ENCODE results near the gene CELF6.
A peak's percentile ranks its signal among the peaks of the same experiment; 100 is the strongest.

The CELF6 gene

GRCh38 chr15:72319360-72319984 is 485 bp downstream of the CELF6 start:
- DNase-seq: peak; percentile 46 to 80 (median 76)
- 14% methylated on average over 34 of the region's 48 CpGs for WGBS (ENCODE audit: insufficient coverage)
- peak overlapping the region in 2 of 7 experiments; percentile 40 to 48 for H3K4me3 ChIP-seq (ENCODE audit: control insufficient read depth in 1 of 7, extremely low read depth in 1 of 7, insufficient read depth in 4 of 7, low read depth in 2 of 7, low read length in 6 of 7)
- POLR2A ChIA-PET: no interaction called here
- H3K36me3 ChIP-seq (ENCODE audit: control insufficient read depth in 4 of 4, insufficient read depth in 4 of 4, low read length in 3 of 4): peaks cover 0 to 8% (median 0%) of the 10 kb centered on the region in 4 experiments
- CTCF ChIA-PET: no interaction called here
- peaks cover 4 to 12% (median 10%) of the 10 kb centered on the region in 4 experiments for H3K4me1 ChIP-seq (ENCODE audit: control extremely low read depth in 1 of 4, control insufficient read depth in 4 of 4, insufficient read depth in 4 of 4, low read length in 3 of 4)
- peaks cover 0 to 10% (median 0%) of the 10 kb centered on the region in 5 experiments for H3K9me3 ChIP-seq (ENCODE audit: control extremely low read depth in 1 of 5, control insufficient read depth in 4 of 5, insufficient read depth in 2 of 5, low read depth in 1 of 5, low read length in 4 of 5)
- no peak overlapping the region for H3K27ac ChIP-seq (ENCODE audit: insufficient read depth in 1 of 2, low read depth in 1 of 2, low read length in 2 of 2, poor library complexity in 1 of 2, severe bottlenecking in 2 of 2)
- H3K27me3 ChIP-seq (replicated peaks in 2 of 5; ENCODE audit: control insufficient read depth in 4 of 5, insufficient read depth in 5 of 5, low read length in 4 of 5): peaks cover 0 to 4% (median 0%) of the 10 kb centered on the region in 5 experiments

GRCh38 chr15:72318408-72318942 is 1.5 kb downstream of the CELF6 start:
- CTCF ChIA-PET: no interaction called here
- WGBS (ENCODE audit: insufficient coverage): no CpG with 5 or more reads among the region's 2 CpGs
- H3K36me3 ChIP-seq (ENCODE audit: control insufficient read depth in 4 of 4, insufficient read depth in 4 of 4, low read length in 3 of 4): peaks cover 0 to under 1% (median 0%) of the 10 kb centered on the region in 4 experiments
- peaks cover 0 to under 1% (median 0%) of the 10 kb centered on the region in 5 experiments for H3K9me3 ChIP-seq (ENCODE audit: control extremely low read depth in 1 of 5, control insufficient read depth in 4 of 5, insufficient read depth in 2 of 5, low read depth in 1 of 5, low read length in 4 of 5)
- no peak overlapping the region for H3K4me3 ChIP-seq (ENCODE audit: control insufficient read depth in 1 of 7, extremely low read depth in 1 of 7, insufficient read depth in 4 of 7, low read depth in 2 of 7, low read length in 6 of 7)
- H3K27me3 ChIP-seq (replicated peaks in 2 of 5; ENCODE audit: control insufficient read depth in 4 of 5, insufficient read depth in 5 of 5, low read length in 4 of 5): peaks cover 0 to 4% (median 0%) of the 10 kb centered on the region in 5 experiments
- H3K4me1 ChIP-seq (ENCODE audit: control extremely low read depth in 1 of 4, control insufficient read depth in 4 of 4, insufficient read depth in 4 of 4, low read length in 3 of 4): peaks cover 4 to 12% (median 10%) of the 10 kb centered on the region in 4 experiments
- POLR2A ChIA-PET: no interaction called here
- H3K27ac ChIP-seq (ENCODE audit: insufficient read depth in 1 of 2, low read depth in 1 of 2, low read length in 2 of 2, poor library complexity in 1 of 2, severe bottlenecking in 2 of 2): no peak overlapping the region
- no peak for DNase-seq

GRCh38 chr15:72315706-72316370 is 4.1 kb downstream of the CELF6 start:
- H3K4me3 ChIP-seq (ENCODE audit: control insufficient read depth in 1 of 7, extremely low read depth in 1 of 7, insufficient read depth in 4 of 7, low read depth in 2 of 7, low read length in 6 of 7): no peak overlapping the region
- no peaks in the 10 kb centered on the region for H3K36me3 ChIP-seq (ENCODE audit: control insufficient read depth in 4 of 4, insufficient read depth in 4 of 4, low read length in 3 of 4)
- ChIA-PET CTCF (no interaction called here), POLR2A (no interaction called here)
- H3K27ac ChIP-seq (ENCODE audit: insufficient read depth in 1 of 2, low read depth in 1 of 2, low read length in 2 of 2, poor library complexity in 1 of 2, severe bottlenecking in 2 of 2): no peak overlapping the region
- no peaks in the 10 kb centered on the region for H3K9me3 ChIP-seq (ENCODE audit: control extremely low read depth in 1 of 5, control insufficient read depth in 4 of 5, insufficient read depth in 2 of 5, low read depth in 1 of 5, low read length in 4 of 5)
- WGBS (ENCODE audit: insufficient coverage): 100% methylated on average over 1 of the region's 6 CpGs
- H3K27me3 ChIP-seq (replicated peaks in 2 of 5; ENCODE audit: control insufficient read depth in 4 of 5, insufficient read depth in 5 of 5, low read length in 4 of 5): peaks cover 0 to 4% (median 0%) of the 10 kb centered on the region in 5 experiments
- peak in 2 of 3 donors; percentile 12 to 46 for DNase-seq
- H3K4me1 ChIP-seq (ENCODE audit: control extremely low read depth in 1 of 4, control insufficient read depth in 4 of 4, insufficient read depth in 4 of 4, low read length in 3 of 4): peaks cover 3 to 10% (median 8%) of the 10 kb centered on the region in 4 experiments

- WGBS (ENCODE audit: insufficient coverage): 100% methylated on average over 1 of the region's 2 CpGs
These were observed 6.1 kb downstream of the CELF6 start for GRCh38 chr15:72313881-72314280.

GRCh38 chr15:72313448-72313840 is 6.5 kb downstream of the CELF6 start:
- Histone ChIP-seq H3K36me3 (ENCODE audit: control insufficient read depth in 4 of 4, insufficient read depth in 4 of 4, low read length in 3 of 4) (no peaks in the 10 kb centered on the region), H3K4me3 (ENCODE audit: control insufficient read depth in 1 of 7, extremely low read depth in 1 of 7, insufficient read depth in 4 of 7, low read depth in 2 of 7, low read length in 6 of 7) (no peak overlapping the region), H3K27me3 (replicated peaks in 2 of 5; ENCODE audit: control insufficient read depth in 4 of 5, insufficient read depth in 5 of 5, low read length in 4 of 5) (peaks cover 0 to 4% (median 0%) of the 10 kb centered on the region in 5 experiments), H3K4me1 (ENCODE audit: control extremely low read depth in 1 of 4, control insufficient read depth in 4 of 4, insufficient read depth in 4 of 4, low read length in 3 of 4) (no peaks in the 10 kb centered on the region), H3K9me3 (ENCODE audit: control extremely low read depth in 1 of 5, control insufficient read depth in 4 of 5, insufficient read depth in 2 of 5, low read depth in 1 of 5, low read length in 4 of 5) (no peaks in the 10 kb centered on the region), H3K27ac (ENCODE audit: insufficient read depth in 1 of 2, low read depth in 1 of 2, low read length in 2 of 2, poor library complexity in 1 of 2, severe bottlenecking in 2 of 2) (no peak overlapping the region)
- CTCF ChIA-PET: interaction anchor here (1.2 to 2.5 kb wide), 7 partner anchors 9 to 220 kb away, joined by 4 to 13 read pairs (median 4); no protein-coding TSS in a partner anchor
- POLR2A ChIA-PET: no interaction called here
- 91% methylated on average over 2 of the region's 2 CpGs for WGBS (ENCODE audit: insufficient coverage)
- no peak for DNase-seq

More at GRCh38 chr15:72313881-72314280, 6.1 kb downstream of the CELF6 start:
- H3K4me1 ChIP-seq (ENCODE audit: control extremely low read depth in 1 of 4, control insufficient read depth in 4 of 4, insufficient read depth in 4 of 4, low read length in 3 of 4): no peaks in the 10 kb centered on the region
- DNase-seq: no peak
- ChIA-PET POLR2A (no interaction called here), CTCF (interaction anchor here (0.7 to 2.5 kb wide), 5 partner anchors 25 to 286 kb away, joined by 3 to 13 read pairs (median 4); no protein-coding TSS in a partner anchor)
- H3K36me3 ChIP-seq (ENCODE audit: control insufficient read depth in 4 of 4, insufficient read depth in 4 of 4, low read length in 3 of 4): no peaks in the 10 kb centered on the region
- peaks cover 0 to 4% (median 0%) of the 10 kb centered on the region in 5 experiments for H3K27me3 ChIP-seq (replicated peaks in 2 of 5; ENCODE audit: control insufficient read depth in 4 of 5, insufficient read depth in 5 of 5, low read length in 4 of 5)
- H3K9me3 ChIP-seq (ENCODE audit: control extremely low read depth in 1 of 5, control insufficient read depth in 4 of 5, insufficient read depth in 2 of 5, low read depth in 1 of 5, low read length in 4 of 5): no peaks in the 10 kb centered on the region
- no peak overlapping the region for H3K4me3 ChIP-seq (ENCODE audit: control insufficient read depth in 1 of 7, extremely low read depth in 1 of 7, insufficient read depth in 4 of 7, low read depth in 2 of 7, low read length in 6 of 7)
- no peak overlapping the region for H3K27ac ChIP-seq (ENCODE audit: insufficient read depth in 1 of 2, low read depth in 1 of 2, low read length in 2 of 2, poor library complexity in 1 of 2, severe bottlenecking in 2 of 2)

- H3K27me3 ChIP-seq (replicated peaks in 2 of 5; ENCODE audit: control insufficient read depth in 4 of 5, insufficient read depth in 5 of 5, low read length in 4 of 5): no peaks in the 10 kb centered on the region
- POLR2A ChIA-PET: no interaction called here
- H3K4me3 ChIP-seq (ENCODE audit: control insufficient read depth in 1 of 7, extremely low read depth in 1 of 7, insufficient read depth in 4 of 7, low read depth in 2 of 7, low read length in 6 of 7): no peak overlapping the region
- peak; percentile 64 to 81 (median 79) for DNase-seq
- H3K36me3 ChIP-seq (ENCODE audit: control insufficient read depth in 4 of 4, insufficient read depth in 4 of 4, low read length in 3 of 4): peaks cover 0 to 1% (median 0%) of the 10 kb centered on the region in 4 experiments
- 75% methylated on average over 2 of the region's 2 CpGs for WGBS (ENCODE audit: insufficient coverage)
- CTCF ChIA-PET: interaction anchor here (0.6 to 2.5 kb wide), 10 partner anchors 8 to 221 kb away, joined by 3 to 13 read pairs (median 4); no protein-coding TSS in a partner anchor
- H3K4me1 ChIP-seq (ENCODE audit: control extremely low read depth in 1 of 4, control insufficient read depth in 4 of 4, insufficient read depth in 4 of 4, low read length in 3 of 4): no peaks in the 10 kb centered on the region
- no peak overlapping the region for H3K27ac ChIP-seq (ENCODE audit: insufficient read depth in 1 of 2, low read depth in 1 of 2, low read length in 2 of 2, poor library complexity in 1 of 2, severe bottlenecking in 2 of 2)
- H3K9me3 ChIP-seq (ENCODE audit: control extremely low read depth in 1 of 5, control insufficient read depth in 4 of 5, insufficient read depth in 2 of 5, low read depth in 1 of 5, low read length in 4 of 5): no peaks in the 10 kb centered on the region
These were observed 7.1 kb downstream of the CELF6 start for GRCh38 chr15:72312605-72313447.
